ENCODE data around the gene ABHD17B.
A peak's percentile ranks its signal among the peaks of the same experiment; 100 is the strongest.

Gene ABHD17B

DNA sequence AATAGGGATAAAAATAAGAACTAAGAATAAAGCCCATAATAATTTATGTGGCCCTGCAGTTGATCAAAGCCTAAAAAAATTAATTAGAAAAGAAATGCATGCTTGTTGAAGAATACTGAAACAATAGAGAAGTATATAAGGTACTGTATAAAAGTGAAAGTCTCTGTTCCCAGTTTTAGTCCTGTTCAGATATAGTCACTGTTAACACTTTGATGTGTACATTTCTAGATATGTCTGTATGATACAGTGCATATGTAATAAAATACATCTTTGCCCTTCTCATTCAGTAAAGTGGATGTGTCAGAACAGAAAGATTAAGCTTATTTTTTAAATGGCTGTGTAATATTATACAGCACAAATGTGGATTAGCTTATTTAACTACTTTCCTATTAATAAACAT is 4.5 kb upstream of the ABHD17B start:
- TF ChIP-seq, protein P1, sequence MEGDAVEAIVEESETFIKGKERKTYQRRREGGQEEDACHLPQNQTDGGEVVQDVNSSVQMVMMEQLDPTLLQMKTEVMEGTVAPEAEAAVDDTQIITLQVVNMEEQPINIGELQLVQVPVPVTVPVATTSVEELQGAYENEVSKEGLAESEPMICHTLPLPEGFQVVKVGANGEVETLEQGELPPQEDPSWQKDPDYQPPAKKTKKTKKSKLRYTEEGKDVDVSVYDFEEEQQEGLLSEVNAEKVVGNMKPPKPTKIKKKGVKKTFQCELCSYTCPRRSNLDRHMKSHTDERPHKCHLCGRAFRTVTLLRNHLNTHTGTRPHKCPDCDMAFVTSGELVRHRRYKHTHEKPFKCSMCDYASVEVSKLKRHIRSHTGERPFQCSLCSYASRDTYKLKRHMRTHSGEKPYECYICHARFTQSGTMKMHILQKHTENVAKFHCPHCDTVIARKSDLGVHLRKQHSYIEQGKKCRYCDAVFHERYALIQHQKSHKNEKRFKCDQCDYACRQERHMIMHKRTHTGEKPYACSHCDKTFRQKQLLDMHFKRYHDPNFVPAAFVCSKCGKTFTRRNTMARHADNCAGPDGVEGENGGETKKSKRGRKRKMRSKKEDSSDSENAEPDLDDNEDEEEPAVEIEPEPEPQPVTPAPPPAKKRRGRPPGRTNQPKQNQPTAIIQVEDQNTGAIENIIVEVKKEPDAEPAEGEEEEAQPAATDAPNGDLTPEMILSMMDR (conservative IDR thresholded peaks at IDR 0.05; ENCODE audit: low read depth, low read length), result no peak
- H3K4me3 ChIP-seq (ENCODE audit: low read depth, low read length), result no peak overlapping the region

DNA sequence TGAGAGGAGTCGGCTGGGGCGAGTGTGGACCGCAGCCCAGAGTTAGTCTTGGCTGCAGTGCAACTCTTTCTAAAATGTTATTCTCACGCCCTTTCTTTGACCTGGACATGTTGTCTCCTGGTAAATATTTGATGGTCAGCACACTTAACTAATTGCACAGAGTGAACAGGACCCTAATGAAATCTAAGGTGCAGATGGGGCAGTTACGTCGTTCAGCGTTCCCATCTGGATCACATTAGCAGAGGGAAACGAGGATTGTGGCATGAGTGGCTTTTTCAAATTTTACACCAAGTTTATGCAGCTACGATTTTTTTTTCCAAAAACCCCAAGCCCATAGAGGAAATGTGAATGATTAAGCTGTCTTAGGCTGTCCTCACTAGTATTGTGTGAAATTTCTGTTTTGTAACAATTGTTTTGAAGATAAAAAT is 929 bp upstream of the ABHD17B start:
- H3K4me3 ChIP-seq (ENCODE audit: low read depth, low read length), result peak overlapping the region; percentile 86
- TF ChIP-seq, protein P1 (conservative IDR thresholded peaks at IDR 0.05; ENCODE audit: low read depth, low read length), result no peak
- DNase-seq (ENCODE audit: low read depth), result peak; percentile 77

More for the DNA sequence above, 4.5 kb upstream of the ABHD17B start:
- no peak for DNase-seq (ENCODE audit: low read depth)

DNA sequence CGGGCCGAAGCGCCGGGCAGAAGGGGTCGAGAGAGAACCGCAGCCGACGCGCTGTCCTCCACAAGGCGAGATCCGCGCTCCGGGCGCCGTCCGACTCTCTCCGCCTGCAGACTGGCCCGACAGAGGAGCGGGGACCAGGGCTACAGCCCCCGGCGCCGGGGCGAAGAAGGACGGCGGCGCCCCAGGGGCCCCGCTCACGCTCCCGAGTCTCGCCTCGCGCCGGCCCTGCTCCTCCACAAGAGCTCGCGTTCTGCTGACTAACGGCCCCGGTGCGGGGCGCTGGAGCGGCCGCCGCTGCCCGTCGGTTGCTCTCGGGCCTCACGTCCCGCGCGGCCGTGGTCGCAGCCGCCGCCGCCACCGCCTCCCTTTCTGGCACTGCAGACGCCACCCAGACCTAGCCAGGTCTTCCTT is 338 bp downstream of the ABHD17B start:
- H3K4me3 ChIP-seq (ENCODE audit: low read depth, low read length), result peak overlapping the region; percentile 90
- DNase-seq (ENCODE audit: low read depth), result no peak
- TF ChIP-seq, protein P1 (conservative IDR thresholded peaks at IDR 0.05; ENCODE audit: low read depth, low read length), result no peak

DNA sequence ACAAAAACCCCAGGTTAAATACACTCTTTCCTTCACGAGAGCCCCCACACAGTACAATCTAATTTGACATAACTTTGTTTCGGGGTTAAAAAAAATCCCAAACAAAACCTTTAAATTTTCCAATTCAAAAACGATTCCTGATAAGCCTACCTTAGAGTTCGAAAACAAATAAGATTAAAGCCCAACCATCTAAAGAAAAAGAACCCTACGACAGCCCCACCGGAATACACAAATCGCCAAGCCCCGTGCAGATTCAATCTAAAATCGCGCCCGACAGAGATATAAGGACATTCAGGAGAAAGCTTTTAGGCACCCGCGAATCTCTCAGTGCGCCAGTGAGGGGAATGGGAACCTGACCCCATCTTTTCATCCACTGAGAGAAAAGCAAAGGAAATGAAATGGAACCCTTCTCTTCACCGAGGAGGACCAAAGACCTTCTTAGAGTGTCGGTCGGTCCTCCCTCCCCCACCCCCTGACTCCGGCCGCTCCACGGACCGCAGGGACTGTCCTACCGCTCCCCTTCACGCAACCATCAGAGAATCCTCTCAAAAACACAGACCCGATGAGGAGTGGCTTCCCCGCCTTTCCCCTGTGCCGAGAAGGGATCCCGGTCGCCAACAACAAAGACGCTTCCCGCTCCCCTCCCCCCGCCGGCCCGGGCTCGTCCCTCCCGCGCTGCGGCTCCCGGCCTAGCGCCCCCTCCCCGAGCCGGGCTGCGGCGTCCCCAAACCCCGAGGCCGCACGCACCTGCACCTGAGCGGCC is 925 bp downstream of the ABHD17B start:
- TF ChIP-seq, protein P1 (conservative IDR thresholded peaks at IDR 0.05; ENCODE audit: low read depth, low read length), result no peak
- peak; percentile 37 for DNase-seq (ENCODE audit: low read depth)
- peak overlapping the region; percentile 90 for H3K4me3 ChIP-seq (ENCODE audit: low read depth, low read length)

DNA sequence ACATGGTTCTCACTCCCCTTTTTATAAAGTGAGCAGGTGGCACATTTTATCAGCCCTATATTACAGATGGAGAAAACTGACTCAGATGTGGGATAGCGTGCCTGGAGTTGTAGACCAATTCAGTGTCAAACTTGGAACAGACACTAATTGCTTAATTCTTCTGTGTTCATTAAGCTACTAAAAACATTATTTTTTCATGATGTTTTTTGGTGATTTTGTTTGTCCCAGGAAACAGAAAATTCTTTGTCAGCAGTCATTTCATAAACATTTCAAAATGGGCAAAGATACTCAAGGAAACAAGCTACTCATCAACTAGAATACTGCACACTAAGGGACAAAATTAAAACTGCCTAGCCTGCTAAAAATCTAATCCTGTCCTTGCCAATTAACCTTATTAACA is 2.2 kb downstream of the ABHD17B start:
- peak overlapping the region; percentile 90 for H3K4me3 ChIP-seq (ENCODE audit: low read depth, low read length)
- TF ChIP-seq, protein P1 (conservative IDR thresholded peaks at IDR 0.05; ENCODE audit: low read depth, low read length), result no peak
- DNase-seq (ENCODE audit: low read depth), result no peak

DNA sequence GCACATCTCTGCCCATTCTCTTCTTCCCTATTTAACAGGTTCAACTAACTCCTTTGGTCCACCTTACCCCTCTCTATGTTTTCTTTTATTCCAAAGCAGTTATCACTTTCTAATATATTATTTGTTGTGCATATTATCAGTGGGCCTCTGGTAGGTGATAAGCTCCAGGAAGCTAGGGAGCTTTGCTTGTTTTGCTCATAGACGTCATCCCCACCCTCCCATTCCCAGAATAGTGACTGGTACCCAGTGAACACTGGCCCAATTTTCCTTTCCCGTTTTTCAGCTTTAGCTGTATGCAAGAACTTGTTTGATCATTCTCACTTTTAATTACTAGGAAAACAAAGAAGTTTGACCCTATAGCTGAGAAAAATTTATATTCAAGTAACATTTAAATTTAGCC is 6.9 kb downstream of the ABHD17B start:
- H3K4me3 ChIP-seq (ENCODE audit: low read depth, low read length), result no peak overlapping the region
- TF ChIP-seq, protein P1 (conservative IDR thresholded peaks at IDR 0.05; ENCODE audit: low read depth, low read length), result no peak
- DNase-seq (ENCODE audit: low read depth), result no peak

Measured in choroid plexus epithelial cell (primary cell).